RKO (cell line): Measurements from ENCODE around the gene TRIM10.
"Not testable (repeated sequence)": the region's sequence is repeated elsewhere in the genome, so short reads cannot be mapped to it uniquely, and the experiment has no call there.

Experiments used
- DNase-seq: peaks from one replicate; pipeline ENCODE4 v3.0.0-alpha.2; 2016; ENCODE audit warnings: low spot score

Gene TRIM10

DNA sequence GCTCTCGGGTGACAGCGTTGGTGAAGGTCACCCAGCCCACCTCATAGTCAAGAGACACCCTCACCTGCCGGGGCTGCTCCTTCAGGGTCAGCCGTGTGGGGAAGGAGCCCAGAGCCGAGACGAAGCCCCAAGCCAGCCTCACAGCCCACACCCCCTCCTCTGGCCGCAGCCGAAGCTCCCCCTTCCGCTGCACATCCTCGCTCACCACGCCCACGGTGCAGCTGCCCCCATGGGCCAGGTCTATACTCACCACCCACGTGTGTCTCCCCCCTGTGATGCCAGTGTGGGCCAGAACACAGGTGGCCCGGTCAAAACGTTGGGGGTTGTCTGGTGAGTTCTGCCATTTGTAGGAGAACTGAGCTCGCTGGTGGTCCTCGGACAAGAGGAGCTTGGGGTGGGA, 7.0 kb downstream of the TRIM10 start:
- DNase-seq, result no peak

DNA sequence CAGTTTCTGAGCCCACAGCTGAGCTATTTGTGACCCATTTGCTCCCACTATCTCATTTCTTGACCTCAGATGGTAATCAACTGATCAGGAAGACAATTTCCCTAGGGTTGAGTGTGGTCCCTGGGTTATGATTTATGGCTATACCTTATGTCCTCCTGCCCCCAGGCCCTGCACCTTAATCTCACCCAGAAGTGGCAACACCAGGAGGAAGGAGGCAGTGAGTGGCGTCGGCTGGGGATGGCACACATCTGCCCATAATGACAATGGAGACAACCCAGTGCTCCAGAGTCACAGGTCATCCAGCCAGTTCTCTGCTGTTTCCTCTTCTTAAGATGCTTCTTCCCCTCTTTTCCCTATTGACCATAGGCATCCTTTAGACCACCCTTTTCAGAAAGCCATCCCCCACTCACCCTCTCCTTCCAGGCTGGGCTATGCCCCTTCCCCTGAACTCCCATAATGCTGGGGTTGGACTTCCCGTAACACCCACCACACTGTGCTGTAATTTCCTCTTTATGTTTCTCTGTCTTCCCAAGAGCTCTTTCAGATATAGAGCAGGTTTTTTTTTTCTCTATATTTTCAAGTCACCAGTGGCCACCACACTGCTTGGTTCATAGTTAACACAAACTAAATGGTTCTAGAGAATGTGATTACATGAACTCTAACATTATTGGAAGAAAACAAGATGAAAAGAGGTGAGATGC, 8.0 kb downstream of the TRIM10 start:
- DNase-seq, result no peak

DNA sequence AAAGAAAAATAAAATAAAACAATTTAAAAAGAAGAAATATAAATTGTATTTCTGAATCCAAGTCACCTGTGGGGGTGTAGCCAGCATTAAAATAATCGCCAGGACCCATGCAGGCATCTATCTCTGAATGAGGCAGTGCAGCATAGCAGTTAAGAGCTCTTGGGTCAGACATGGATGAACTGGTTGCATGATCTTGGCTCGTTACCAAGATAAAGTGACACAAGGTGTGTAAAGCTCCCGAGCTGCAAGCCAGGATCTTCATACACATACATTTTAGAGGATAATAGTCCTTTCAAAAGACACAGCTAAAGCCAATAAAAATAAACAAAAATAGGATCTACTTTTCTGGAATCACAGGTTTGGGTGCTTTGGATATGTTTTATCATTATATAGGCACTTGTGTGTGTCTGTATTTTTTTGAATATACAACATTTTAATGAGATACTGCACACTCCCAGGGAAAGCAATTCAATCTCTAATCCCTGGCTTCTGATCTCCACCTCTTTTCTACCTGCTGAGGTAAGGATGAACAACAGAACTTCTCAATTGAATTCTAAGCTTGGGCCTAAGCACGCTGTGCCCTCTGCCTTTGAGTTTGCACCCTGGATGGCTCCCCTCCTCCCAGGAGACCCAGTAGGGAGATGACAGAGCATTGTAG, 8.9 kb downstream of the TRIM10 start:
- no peak for DNase-seq

DNA sequence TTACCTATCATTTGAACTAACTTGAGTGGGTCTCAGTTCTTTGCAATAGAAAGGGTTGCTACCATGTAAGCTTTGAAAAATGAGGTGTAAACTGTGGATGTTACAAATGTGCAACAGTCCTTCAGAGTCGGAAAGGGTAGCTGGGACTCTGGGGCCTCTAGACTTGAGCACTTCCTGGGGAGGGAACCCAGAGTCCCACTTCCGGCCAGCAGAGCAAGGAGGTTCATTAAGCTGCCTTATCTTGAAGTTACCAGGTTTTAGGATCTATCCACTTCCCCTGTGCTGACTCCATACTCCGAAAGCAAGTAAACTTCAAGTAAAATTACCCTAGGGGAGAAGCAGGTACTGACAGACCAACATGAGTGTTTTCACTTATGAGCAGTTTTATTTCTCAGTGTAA, 9.4 kb downstream of the TRIM10 start:
- no peak for DNase-seq

DNA sequence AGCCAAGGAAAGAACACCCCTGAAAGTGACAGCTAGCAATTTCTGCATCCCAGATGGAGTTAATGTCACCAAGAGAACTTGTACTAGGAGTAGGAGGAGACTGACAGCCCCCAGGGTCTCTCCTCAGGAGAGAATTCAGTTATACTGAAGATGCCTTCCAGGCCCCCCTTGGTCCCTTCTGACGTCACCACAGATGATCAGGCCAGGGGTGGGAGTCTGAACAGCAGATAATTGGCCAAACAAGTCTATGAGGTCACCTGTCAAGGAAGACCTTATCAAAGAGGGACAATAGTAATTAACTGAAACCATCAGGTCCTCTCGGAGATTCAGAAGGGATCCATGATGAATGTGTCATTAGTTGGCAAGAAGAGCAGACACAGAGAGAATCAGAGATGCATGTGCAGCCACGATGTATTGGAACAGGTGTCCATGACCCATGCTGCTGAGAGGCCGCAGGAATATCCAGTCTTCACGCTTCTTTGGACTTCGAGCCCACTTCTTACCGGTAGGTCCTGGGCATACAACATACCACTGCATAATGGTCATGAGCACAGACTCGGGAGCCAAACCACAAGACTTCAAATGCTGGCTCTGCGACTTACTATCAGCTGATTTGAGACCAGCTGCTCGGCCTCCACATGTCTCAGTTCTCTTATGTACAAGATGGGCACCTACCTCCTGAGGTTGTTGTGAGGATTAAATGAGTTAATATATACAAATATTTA, 10.2 kb downstream of the TRIM10 start:
- DNase-seq, result no peak

DNA sequence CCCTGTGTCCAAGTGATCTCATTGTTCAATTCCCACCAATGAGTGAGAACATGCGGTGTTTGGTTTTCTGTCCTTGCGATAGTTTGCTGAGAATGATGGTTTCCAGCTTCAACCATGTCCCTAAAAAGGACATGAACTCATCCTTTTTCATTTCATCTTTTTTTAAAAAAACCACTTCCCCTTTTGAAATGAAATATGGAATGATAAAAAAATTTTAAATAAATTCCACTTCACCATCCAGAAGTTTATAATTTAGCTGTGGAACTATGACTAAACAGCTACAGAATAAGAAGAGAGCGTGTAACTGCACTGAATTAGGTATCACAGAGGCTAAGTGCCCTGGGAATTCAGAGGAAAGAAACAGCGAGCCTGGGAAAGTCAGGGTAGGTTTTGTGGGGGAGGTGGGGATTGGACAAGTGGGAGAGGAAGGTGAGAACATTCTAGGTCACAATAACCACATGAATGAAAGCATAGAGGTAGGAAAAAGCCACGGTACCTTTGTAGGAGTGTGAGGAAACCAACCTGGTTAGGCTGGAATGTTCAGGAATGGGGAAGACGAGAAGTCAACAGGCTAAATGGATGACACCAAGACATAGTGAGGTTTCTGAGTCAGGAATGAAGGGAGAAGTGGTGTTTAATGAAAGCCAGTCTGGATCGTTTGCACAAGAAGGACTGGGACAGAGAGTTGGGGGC, 11.0 kb downstream of the TRIM10 start:
- no peak for DNase-seq

DNA sequence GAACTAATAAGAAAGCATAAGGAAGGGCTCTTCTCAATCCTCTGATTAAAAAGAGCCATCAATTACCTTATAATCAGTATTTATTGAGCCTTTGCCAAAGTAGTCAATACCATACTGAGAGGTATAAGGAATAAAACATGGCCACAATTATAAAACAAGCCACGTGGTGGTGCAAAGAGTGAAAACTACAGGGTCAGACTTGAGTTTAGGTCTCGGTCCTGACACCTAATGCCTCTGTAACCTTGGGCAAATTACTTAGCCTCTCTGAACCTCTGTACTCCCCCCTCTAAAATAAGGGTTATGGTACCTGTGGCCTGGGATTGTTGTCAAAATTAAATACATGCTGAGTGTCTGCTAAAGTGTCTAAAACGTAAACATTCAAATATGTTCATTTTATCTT, 11.8 kb downstream of the TRIM10 start:
- no peak for DNase-seq

DNA sequence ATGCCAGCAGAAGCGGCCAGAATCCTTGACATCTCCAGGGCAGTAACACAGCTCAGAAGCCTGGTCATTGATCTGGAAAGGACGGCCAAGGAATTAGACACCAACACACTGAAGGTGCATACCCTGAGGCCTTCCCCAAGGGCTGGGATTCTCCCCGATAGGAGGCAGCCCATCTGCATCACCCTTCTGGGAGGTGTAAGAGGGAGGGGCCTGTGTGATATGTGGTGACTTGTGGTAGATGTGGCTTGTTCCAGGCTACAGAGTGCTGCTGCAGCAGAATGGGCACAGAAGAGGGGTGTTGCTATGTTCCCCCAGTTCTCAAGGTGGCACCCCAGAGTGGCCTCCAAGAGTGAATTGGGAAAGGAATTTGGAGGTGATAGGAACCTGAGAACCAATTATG, 13.9 kb downstream of the TRIM10 start:
- DNase-seq, result no peak

DNA sequence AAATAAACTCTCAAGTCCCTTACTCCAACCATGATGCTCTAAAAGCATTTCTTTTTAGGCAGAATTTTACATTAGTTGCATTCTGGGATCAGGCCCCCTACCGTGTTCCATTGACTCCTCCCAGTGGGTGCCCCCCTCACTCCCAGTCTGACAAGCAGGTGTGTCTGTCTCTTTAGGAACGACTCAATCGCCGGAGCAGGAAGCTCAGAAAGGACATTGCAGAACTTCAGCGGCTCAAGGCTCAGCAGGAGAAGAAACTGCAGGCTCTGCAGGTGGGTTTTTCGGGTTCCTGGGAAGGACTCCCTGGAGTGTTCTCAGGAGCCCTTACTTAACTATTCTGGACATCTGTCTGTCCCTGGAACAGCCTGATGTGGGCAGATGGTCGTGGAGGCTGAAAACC, 15.2 kb downstream of the TRIM10 start:
- no peak for DNase-seq

DNA sequence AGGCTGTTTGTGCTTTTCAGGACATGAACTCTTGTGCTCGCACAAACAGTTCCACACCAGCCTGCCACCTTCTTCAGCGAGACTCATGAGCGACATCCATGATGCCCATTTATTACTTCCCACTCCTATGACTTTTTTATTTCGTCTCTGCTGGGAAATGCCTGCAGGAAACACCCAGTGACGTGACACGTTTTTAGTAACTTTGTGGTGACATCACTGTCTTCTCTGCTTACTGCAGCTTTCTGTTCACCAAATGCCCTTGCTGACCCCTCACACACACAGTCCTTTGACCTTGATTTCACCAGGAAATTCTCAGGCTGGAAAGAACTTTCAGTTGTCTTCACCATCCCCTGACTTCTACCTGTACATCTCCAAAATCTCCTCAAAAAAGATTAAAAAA, 16.2 kb downstream of the TRIM10 start:
- no peak for DNase-seq

DNA sequence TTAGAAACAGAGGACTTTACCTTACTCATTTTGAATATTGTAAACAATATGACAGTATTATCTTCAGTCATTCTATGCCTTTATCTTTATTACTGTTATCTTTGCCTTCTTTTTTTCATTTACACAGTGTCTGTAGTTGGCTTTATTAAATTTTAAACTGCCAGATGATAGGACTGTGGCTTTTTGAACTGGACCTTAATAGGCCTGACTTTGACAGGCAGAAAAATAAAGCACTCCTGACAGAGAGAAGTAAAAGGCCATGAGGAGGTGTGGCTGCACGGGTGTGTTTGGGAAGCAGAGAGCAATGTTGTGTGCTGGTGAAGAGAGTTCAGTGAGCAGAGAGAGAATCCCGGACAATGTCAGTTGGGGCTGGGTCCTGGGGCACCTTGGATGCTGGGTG, 17.2 kb downstream of the TRIM10 start:
- no peak for DNase-seq

DNA sequence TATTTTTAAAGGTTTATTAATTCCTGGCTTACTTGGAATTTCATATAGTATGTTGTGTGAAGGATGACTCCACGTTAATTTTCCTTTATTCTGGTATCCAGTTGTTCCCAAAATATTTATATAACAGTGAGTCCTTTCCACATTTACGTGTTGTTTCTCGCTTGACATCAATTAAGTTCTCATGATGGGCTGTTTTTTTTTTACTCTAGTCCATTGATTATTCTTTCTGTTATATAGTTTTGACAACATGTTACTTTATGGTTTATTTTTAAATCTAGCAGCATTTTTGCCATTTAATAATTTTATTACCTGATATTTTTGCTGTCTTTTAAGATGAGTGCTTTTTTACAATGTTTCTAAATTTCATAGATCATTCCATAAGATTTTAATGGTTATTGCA, 18.3 kb downstream of the TRIM10 start:
- no peak for DNase-seq

DNA sequence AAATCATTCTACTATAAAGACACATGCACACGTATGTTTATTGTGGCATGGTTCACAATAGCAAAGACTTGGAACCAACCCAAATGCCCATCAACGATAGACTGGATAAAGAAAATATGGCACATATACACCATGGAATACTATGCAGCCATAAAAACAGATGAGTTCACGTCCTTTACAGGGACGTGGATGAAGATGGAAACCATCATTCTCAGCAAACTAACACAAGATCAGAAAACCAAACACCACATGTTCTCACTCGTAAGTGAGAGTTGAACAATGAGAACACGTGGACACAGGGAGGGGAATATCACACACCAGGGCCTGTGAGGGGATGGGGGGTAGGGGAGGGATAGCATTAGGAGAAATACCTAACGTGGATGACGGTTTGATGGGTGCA, 20.8 kb downstream of the TRIM10 start:
- not testable (repeated sequence) for DNase-seq

DNA sequence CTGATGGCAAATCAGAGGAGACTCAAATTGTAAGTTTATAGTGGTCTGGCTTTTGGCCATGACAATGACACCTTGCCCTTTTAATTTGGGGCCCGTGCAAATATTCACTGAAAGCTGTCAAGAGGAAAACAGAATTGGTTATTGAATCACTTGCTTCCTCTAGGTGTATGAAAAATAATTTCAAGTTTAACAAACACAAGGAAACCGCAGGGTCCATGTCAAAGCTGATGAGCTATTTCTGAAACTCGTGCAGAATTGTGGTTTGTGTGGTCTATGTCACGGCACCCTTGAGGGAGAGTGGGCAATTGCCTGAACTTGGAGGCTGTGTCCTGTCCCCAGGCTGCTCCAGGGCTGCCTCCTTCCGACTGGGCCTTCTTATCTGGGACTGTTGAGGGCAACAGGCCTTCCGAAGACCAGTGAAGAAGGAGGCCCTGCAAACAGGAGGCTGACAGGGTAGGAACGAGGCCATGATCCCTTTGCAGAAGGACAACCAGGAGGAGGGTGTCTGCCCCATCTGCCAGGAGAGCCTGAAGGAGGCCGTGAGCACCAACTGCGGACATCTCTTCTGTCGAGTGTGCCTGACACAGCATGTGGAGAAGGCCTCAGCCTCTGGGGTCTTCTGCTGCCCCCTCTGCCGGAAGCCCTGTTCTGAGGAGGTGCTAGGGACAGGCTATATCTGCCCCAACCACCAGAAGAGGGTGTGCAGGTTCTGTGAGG, 24.3 kb downstream of the TRIM10 start:
- DNase-seq, result no peak

DNA sequence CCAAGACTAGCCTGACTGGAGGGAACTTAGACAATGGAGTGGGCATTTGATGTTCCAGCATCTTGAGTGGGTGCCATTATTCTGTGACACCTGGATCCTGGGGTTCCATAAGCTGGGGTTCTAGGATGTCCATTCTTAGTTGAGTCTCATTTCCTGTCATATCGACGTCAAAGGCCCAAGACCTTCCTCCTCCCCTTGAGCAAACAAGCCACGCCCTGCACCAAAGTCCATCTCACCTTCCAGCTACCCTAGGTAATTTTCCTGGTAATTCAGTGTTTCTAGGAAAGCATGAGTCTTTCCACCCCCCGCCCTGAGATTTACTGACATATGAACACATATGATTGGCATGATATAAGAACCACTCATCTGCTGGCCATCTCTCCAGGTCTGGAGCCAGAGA, 25.3 kb downstream of the TRIM10 start, which contains the start of gene TRIM40:
Gene TRIM40, plus strand, starts transcription at position 384 of the 400 bp plus-strand sequence. CDS start 897 bp downstream, outside the sequence.
- no peak for DNase-seq

DNA sequence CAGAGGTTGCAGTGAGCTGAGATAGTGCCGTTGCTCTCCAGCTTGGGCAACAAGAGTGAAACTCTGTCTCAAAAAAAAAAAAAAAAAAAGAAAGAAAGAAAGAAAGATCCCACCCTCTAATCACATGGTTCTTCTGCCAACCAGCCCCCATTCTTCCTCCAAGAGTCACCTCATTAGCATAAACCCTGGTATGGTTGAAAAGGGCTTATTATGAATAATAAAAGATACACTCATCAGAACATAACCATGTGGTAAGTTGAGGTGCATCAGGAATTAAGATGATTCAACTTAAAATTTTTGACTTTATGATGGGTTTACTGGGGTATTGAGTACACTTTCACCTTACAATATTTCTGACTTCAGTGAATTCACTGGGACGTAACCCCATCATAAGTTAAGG, 25.9 kb downstream of the TRIM10 start:
- DNase-seq, result no peak

DNA sequence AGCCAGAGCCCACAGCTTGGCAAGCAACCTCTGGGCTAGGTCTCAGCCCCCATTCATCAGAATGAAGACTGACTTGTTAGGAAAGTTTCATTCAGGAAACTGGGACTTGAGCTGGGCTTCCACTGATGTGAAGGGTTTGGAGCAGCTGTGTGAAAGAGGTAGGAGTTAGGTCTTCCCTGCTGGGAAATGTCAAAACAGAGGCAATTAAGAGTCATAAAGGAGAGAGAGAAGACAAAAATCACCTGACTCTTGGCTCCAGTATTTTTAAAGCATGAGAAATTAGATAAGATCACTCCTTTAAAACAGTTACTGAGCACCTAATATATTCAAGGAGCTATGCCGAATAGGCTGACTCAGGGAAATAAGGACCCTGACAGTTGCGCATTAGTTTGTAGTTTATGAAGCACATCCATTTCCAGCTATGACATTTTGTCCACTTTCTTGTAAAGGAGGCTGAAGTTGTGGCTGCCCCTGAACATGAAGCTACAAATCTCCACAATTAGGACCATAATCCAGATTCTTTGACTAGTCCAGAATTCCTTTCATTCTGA, 29.0 kb downstream of the TRIM10 start:
- no peak for DNase-seq

DNA sequence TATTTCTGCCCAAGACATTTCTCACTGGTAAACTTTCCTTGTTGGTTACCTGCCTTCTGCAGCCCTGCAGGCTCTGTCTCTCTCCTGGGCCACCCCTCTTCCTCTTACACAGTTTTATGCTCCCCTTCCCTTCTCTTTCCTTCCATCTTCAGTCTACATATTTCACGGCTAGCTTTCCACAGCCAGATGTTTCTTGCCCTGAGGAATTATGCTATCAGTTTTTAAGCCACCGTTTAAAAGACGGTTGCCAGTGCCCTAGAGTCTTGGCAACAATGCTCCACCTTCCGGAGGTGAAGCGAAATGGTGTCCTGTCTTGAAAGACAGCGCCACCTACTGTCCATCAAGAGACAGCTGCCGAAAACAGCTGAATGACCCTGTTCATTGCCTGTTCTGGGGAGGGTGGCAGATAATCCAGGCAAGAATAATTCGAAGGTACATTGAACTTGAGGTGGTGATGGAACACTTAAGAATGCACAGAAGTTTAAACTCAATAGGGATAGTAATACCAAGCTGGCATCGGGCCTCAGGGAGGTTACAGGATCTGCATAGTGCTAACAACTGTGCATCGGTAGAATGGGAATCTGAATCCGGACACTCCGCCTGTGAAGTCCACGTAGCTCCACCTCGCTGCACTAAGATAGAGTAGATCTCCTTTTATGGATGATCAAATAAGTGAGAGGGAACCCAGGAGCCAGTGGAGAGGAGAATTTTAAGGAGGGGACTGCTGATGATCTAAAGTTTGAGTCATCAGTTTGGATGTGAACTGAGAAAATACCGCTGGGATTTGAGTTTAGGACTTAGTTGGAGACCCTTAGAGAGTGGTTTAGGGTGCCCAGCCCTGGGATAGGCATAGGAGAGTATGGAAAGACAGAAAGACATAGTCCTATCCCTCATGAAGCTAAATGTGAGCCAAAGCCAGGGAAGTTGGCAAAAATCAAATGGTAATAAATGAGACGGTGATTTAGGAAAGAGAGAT, 29.8 kb downstream of the TRIM10 start:
- DNase-seq, result peak; percentile 92

DNA sequence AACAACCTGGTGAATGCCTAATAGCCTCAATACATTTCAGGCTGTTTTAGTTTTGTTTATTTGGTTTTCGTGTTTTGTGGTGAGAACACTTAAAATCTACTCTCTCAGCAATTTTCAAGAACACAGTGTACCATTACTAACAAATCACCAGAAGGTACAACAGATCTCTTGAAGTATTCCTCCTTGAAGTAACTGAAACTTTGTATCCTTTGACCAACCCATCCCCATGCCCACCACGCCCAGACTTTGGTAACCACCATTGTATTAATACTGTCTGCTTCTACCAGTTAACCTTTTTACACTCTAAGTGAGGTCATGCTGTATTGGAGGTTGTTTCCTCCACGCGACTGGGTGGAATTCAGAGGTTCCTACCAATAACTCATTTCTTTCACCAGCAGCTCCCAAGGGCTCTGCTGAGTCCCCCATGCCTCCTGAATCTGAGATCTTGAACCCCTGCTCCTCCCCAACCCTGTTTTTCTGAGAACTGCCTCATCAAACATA, 30.8 kb downstream of the TRIM10 start:
- DNase-seq, result no peak
